Measurements from ENCODE around the gene AKR1C3. TPM values are rescaled to one million over a fixed set of nuclear protein-coding genes. Genes with fewer than 3 reads are reported as not detected.
"Not testable (repeated sequence)": the region's sequence is repeated elsewhere in the genome, so short reads cannot be mapped to it uniquely, and the experiment has no call there.

The AKR1C3 gene
- 45.4 TPM for total RNA-seq

DNA sequence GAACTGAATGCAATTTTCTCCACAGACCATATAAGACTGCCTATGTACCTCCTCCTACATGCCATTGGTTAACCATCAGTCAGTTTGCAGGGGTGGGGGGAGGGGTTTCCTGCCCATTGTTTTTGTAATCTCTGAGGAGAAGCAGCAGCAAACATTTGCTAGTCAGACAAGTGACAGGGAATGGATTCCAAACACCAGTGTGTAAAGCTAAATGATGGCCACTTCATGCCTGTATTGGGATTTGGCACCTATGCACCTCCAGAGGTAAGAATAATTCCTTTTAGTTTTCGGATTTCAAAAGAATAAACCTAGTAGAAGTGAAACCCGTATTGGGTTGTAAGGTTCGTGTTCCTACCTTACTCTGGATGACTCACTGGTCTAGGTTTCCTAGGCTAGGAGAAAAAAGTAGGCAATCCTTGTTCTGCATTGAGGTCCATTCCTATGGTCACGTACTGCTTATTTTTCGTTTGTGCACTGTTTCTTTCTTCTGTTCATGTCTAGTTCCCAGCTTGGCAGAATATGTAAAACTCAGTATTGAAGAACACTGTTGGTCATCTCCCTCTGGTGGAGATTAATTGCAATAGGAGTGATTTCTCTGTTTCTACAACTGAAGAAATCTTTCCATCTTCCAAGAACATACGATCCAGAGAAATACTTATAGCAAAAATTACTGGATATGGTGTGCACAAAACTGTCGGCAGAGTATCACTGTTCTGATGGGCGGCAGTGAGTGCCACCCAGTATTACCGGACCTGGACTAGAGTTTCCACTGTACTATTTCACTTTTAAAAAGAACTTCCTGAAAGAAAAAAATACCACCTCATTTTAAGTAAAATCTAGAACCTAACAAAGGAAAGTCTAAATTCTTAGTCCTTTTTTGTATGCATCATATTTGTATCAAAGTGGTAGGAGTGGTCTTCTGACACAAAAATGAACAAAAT, at the start of gene AKR1C3:
Gene AKR1C3 (plus strand): TSS at position 150 of the 941 bp plus-strand sequence. CDS start 31 bp downstream, at position 181.
- intact Hi-C loops (cut with DNase I): loop anchor here (10.0 kb wide), 1 partner anchor 250 kb away; no protein-coding TSS in a partner anchor
- peak within 1 kb of the TSS; percentile 36 to 42 for H3K4me3 ChIP-seq
- H3K27ac ChIP-seq: peak within 1 kb of the TSS; percentile 57
- TF ChIP-seq, protein P1, sequence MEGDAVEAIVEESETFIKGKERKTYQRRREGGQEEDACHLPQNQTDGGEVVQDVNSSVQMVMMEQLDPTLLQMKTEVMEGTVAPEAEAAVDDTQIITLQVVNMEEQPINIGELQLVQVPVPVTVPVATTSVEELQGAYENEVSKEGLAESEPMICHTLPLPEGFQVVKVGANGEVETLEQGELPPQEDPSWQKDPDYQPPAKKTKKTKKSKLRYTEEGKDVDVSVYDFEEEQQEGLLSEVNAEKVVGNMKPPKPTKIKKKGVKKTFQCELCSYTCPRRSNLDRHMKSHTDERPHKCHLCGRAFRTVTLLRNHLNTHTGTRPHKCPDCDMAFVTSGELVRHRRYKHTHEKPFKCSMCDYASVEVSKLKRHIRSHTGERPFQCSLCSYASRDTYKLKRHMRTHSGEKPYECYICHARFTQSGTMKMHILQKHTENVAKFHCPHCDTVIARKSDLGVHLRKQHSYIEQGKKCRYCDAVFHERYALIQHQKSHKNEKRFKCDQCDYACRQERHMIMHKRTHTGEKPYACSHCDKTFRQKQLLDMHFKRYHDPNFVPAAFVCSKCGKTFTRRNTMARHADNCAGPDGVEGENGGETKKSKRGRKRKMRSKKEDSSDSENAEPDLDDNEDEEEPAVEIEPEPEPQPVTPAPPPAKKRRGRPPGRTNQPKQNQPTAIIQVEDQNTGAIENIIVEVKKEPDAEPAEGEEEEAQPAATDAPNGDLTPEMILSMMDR (IDR thresholded peaks at IDR 0.05): peak; percentile 71 to 84 (median 71)
- peak in 1 of 2 donors; percentile 80 for TF ChIP-seq POLR2AphosphoS5 (IDR thresholded peaks at IDR 0.05; ENCODE audit: insufficient read depth in 1 of 2, low read depth in 1 of 2)
- TF ChIP-seq POLR2A (IDR thresholded peaks at IDR 0.05): no peak
- no peaks in the 10 kb centered on the region for H3K4me1 ChIP-seq
- peaks cover 0 to 8% of the 10 kb centered on the region in 2 donors for H3K36me3 ChIP-seq
- H3K27me3 ChIP-seq: no peaks in the 10 kb centered on the region
- DNase-seq (ENCODE audit: extremely low spot score in 2 of 2): no peak
- peaks cover under 1% of the 10 kb centered on the region for H3K9me3 ChIP-seq

DNA sequence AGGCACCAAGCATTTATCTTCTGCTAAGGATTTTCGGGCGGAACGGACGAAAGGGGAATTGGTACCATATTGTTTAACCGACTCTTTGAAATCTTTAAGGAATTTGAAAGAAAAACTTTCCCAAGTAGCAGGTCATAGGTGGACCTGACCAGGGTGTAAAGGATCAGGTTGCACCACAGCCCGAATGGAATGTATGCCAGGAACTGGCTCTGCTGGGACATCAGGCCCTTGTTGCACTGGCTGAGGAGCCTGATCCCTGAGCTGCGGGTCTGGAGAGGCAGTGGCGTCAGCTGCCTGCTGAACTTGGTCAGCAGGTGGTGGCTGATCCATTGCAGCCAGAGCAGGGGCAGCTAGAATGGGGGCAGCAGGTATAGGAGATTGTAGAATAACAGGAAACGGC, 49.1 kb upstream of the AKR1C3 start:
- H3K9me3 ChIP-seq: no peaks in the 10 kb centered on the region
- H3K4me3 ChIP-seq: no peak overlapping the region
- DNase-seq (ENCODE audit: extremely low spot score in 2 of 2): no peak
- no peaks in the 10 kb centered on the region for H3K27me3 ChIP-seq
- peaks cover 21% of the 10 kb centered on the region for H3K4me1 ChIP-seq
- H3K27ac ChIP-seq: no peak overlapping the region
- no peaks in the 10 kb centered on the region for H3K36me3 ChIP-seq
- intact Hi-C loops (cut with DNase I): no loop called here
- no peak for TF ChIP-seq POLR2A (IDR thresholded peaks at IDR 0.05)
- TF ChIP-seq, protein P1 (IDR thresholded peaks at IDR 0.05): no peak
- TF ChIP-seq POLR2AphosphoS5 (IDR thresholded peaks at IDR 0.05; ENCODE audit: insufficient read depth in 1 of 2, low read depth in 1 of 2): no peak

DNA sequence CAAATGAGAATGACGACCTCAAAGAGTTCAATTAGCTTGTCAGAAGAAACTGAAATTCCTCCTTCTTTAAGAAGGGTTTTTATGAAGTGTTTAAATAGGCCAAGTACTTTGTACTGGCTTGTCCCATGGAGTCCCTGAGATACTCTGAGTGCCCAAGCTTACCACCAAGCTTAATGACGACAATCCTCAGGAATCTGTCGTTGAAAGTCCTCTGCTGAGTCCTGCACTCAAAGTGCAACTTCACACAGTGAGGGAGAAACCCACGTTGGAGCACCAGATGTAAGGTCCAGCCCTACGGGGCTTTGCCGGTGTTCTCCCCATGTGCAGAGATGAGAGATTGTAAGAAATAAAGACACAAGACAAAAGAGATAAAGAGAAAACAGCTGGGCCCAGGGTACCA, 47.8 kb upstream of the AKR1C3 start:
- no peak for DNase-seq (ENCODE audit: extremely low spot score in 2 of 2)
- intact Hi-C loops (cut with DNase I): no loop called here
- Histone ChIP-seq H3K27ac (no peak overlapping the region), H3K27me3 (no peaks in the 10 kb centered on the region), H3K4me1 (peaks cover 12% of the 10 kb centered on the region), H3K4me3 (no peak overlapping the region), H3K9me3 (no peaks in the 10 kb centered on the region), H3K36me3 (no peaks in the 10 kb centered on the region)
- TF ChIP-seq POLR2A (IDR thresholded peaks at IDR 0.05): no peak
- no peak for TF ChIP-seq POLR2AphosphoS5 (IDR thresholded peaks at IDR 0.05; ENCODE audit: insufficient read depth in 1 of 2, low read depth in 1 of 2)
- TF ChIP-seq, protein P1 (IDR thresholded peaks at IDR 0.05): no peak

DNA sequence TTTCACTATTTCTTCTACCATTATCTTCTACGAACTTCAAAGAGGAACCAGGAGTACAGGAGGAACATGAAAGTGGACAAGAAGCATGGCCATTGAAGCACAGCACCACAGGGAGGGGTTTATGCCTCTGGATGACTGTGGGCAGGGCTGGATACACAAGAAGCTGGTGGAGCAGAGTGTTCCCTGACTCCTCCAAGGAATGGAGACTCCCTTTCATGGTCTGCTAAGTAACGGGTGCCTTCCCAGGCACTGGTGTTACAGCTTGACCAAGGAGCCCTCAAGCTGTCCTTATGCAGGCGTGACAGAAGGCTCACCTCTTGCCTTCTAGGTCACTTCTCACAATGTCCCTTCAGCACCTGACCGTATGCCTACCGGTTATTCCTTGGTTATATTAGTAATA, 47.2 kb upstream of the AKR1C3 start:
- H3K4me1 ChIP-seq; H3K36me3 ChIP-seq; H3K27ac ChIP-seq; DNase-seq (ENCODE audit: extremely low spot score in 2 of 2); H3K27me3 ChIP-seq; H3K4me3 ChIP-seq; H3K9me3 ChIP-seq; intact Hi-C loops (cut with DNase I): not testable (repeated sequence)

DNA sequence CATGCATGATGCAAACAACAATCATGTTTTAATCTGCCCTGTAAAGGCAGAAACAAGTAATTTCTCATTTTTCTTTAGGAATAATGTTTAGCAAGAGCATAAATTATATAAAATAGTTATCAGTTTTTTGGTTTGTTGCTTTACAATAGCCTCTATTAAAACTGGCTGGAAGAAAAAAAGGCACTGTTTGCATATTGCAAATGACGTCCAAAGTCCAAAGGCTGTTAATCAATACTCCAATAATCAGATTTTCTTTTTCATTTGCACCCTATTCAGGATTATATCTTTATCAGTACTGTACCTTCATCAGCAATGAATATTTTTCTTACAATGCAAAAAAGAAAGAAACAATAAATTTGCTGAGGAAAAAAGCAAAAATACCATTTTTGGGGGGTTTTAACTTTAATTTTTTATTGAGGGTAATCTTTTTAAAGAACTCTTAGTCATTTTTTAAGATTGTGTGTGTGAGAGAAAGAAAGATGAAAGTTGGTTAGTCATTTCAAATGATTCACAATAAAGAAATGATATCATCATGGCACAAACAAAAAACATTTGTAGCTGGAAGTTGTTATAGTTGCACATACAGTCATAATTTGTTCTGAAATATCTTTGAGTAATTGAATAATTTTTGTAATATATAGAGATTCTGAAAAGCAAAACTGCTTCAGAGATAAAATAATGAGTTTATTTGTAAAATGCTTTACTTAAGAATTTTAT, 46.1 kb upstream of the AKR1C3 start:
- intact Hi-C loops (cut with DNase I): no loop called here
- no peak for TF ChIP-seq POLR2A (IDR thresholded peaks at IDR 0.05)
- TF ChIP-seq, protein P1 (IDR thresholded peaks at IDR 0.05): no peak
- TF ChIP-seq POLR2AphosphoS5 (IDR thresholded peaks at IDR 0.05; ENCODE audit: insufficient read depth in 1 of 2, low read depth in 1 of 2): no peak
- DNase-seq (ENCODE audit: extremely low spot score in 2 of 2): no peak
- Histone ChIP-seq H3K27ac (no peak overlapping the region), H3K27me3 (no peaks in the 10 kb centered on the region), H3K4me1 (peaks cover 4% of the 10 kb centered on the region), H3K9me3 (no peaks in the 10 kb centered on the region), H3K4me3 (no peak overlapping the region), H3K36me3 (no peaks in the 10 kb centered on the region)

DNA sequence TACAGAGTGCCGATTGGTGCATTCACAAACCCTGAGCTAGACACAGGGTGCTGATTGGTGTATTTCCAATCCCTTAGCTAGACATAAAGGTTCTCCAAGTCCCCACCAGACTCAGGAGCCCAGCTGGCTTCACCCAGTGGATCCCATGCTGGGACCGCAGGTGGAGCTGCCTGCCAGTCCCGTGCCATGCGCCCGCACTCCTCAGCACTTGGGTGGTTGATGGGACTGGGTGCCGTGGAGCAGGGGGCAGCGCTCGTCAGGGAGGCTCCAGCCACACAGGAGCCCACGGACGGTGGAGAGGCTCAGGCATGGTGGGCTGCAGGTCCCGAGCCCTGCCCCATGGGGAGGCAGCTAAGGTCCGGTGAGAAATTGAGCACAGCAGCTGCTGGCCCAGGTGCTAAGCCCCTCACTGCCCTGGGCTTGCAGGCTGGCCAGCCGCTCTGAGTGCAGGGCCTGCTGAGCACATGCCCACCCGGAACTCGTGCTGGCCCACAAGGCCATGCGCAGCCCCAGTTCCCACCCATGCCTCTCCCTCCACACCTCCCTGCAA, 41.2 kb upstream of the AKR1C3 start:
- H3K27ac ChIP-seq; intact Hi-C loops (cut with DNase I); H3K4me1 ChIP-seq; H3K36me3 ChIP-seq; H3K9me3 ChIP-seq; H3K4me3 ChIP-seq; DNase-seq (ENCODE audit: extremely low spot score in 2 of 2); H3K27me3 ChIP-seq: not testable (repeated sequence)

DNA sequence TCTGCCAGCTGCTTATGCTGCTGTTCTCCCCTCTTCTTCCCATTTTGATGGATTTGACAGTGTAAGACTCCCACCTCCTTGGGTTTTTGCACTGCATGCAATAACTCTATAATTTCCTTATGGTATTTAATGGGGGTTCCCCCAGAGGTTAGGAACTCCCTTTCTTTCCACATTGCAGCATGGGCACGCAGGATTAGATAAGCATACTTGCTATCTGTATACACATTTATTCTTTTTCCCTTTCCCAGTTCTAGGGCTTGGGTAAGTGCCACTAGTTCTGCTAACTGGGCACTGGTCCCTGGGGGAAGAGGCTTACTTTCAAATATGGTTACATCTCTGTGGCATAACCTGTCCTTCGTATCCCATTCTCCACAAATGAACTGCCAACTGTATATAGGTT, 39.4 kb upstream of the AKR1C3 start:
- H3K36me3 ChIP-seq; H3K9me3 ChIP-seq; H3K27me3 ChIP-seq; intact Hi-C loops (cut with DNase I); H3K4me3 ChIP-seq; DNase-seq (ENCODE audit: extremely low spot score in 2 of 2); H3K4me1 ChIP-seq; H3K27ac ChIP-seq: not testable (repeated sequence)

DNA sequence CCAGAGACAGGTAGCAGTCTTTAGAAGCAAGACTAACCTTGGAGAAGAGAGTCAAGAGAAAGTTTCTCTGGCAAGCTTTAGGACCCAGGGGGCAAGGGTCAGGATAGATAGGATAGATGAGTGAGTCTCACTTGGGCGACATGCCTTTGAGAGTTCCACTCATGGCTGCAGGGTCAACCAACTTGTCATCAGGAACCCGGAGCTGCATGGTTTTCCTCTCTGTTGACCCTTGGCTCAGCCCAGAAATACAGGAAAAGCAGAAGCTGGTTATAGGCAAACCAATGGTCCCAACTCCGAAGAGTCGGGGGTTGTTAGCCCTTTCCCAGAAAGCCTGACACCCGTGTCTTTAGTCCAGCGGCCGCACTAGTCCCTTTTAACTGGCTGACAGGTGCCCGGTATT, 34.9 kb upstream of the AKR1C3 start:
- H3K36me3 ChIP-seq; H3K27ac ChIP-seq; H3K4me3 ChIP-seq; DNase-seq (ENCODE audit: extremely low spot score in 2 of 2); H3K9me3 ChIP-seq; H3K4me1 ChIP-seq; H3K27me3 ChIP-seq; intact Hi-C loops (cut with DNase I): not testable (repeated sequence)
